Neural crest cell (in vitro differentiated cells): Measurements from ENCODE around the gene ZBTB18. TPM values are rescaled to one million over a fixed set of nuclear protein-coding genes. Genes with fewer than 3 reads are reported as not detected.

Experiments used
- DNase-seq: peaks from one replicate; pipeline ENCODE4 v3.0.0; 2021; ENCODE audit warnings: low read depth, mixed read lengths, low spot score
- H3K27ac Mint-ChIP-seq: one replicate; pipeline ENCODE4 v1.8.0; 2021; ENCODE audit warnings: mild to moderate bottlenecking, mixed read lengths; ENCODE audit not compliant: unreplicated experiment
- H3K27me3 Mint-ChIP-seq: 2 replicates; pipeline ENCODE4 v1.8.0; 2021; ENCODE audit warnings: low read depth, mild to moderate bottlenecking, mixed read lengths
- H3K36me3 Mint-ChIP-seq: 2 replicates; pipeline ENCODE4 v1.8.0; 2021; ENCODE audit warnings: low read depth, mild to moderate bottlenecking, mixed read lengths
- H3K4me1 Mint-ChIP-seq: 2 replicates; pipeline ENCODE4 v1.8.0; 2021; ENCODE audit warnings: mixed read lengths
- H3K4me3 Mint-ChIP-seq: one replicate; pipeline ENCODE4 v1.8.0; 2021; ENCODE audit warnings: mild to moderate bottlenecking, mixed read lengths
- H3K9me3 Mint-ChIP-seq: 2 replicates; pipeline ENCODE4 v1.8.0; 2021; ENCODE audit warnings: mixed read lengths
- total RNA-seq: library from RNA; stranded (reverse); gene quantifications from 2 replicates; pipeline ENCODE4 v1.2.1, GENCODE V29; 2021
- TF ChIP-seq, protein P1 (sequence below): fragments of 200-600 bp; sonication (generic); conservative IDR thresholded peaks from 2 replicates; pipeline ENCODE4 v1.5.0; 2021; ENCODE audit warnings: antibody characterized with exemption, mild to moderate bottlenecking

The ZBTB18 gene
- total RNA-seq, 1 donor from 2014 or later, result 29.3 TPM

DNA sequence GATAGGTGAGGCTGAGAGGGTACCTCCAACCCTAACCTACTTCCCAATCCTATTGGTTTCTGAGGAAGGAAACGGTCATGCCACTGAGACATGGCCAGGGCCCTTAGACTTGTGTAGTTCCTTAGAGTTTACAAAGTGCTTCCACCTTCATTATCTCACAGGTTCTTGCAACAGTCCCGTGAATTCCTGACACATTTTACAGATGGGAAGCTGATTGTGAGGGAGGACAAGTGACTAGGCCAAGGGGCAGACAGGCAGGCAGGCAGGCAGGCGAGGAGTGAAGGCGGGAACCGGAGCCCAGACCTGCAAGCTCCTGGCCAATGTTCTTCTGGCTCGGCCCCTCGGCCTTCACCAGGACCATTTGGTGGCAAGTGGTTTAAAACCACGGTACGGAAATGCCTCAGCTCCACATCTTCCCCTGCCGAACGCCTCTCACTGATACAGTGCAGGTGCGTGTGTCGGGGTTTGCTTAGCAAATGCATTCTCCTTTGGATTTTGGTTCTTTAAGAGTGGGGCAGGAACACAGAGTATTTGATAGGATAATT lies 45.1 kb downstream of the ZBTB18 start:
- Mint-ChIP-seq H3K9me3 (no peaks in the 10 kb centered on the region), H3K27me3 (peaks cover 12% of the 10 kb centered on the region), H3K36me3 (no peaks in the 10 kb centered on the region), H3K4me1 (peaks cover 19% of the 10 kb centered on the region), H3K27ac (no peak overlapping the region), H3K4me3 (no peak overlapping the region)
- TF ChIP-seq, protein P1, sequence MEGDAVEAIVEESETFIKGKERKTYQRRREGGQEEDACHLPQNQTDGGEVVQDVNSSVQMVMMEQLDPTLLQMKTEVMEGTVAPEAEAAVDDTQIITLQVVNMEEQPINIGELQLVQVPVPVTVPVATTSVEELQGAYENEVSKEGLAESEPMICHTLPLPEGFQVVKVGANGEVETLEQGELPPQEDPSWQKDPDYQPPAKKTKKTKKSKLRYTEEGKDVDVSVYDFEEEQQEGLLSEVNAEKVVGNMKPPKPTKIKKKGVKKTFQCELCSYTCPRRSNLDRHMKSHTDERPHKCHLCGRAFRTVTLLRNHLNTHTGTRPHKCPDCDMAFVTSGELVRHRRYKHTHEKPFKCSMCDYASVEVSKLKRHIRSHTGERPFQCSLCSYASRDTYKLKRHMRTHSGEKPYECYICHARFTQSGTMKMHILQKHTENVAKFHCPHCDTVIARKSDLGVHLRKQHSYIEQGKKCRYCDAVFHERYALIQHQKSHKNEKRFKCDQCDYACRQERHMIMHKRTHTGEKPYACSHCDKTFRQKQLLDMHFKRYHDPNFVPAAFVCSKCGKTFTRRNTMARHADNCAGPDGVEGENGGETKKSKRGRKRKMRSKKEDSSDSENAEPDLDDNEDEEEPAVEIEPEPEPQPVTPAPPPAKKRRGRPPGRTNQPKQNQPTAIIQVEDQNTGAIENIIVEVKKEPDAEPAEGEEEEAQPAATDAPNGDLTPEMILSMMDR, result no peak
- no peak for DNase-seq

DNA sequence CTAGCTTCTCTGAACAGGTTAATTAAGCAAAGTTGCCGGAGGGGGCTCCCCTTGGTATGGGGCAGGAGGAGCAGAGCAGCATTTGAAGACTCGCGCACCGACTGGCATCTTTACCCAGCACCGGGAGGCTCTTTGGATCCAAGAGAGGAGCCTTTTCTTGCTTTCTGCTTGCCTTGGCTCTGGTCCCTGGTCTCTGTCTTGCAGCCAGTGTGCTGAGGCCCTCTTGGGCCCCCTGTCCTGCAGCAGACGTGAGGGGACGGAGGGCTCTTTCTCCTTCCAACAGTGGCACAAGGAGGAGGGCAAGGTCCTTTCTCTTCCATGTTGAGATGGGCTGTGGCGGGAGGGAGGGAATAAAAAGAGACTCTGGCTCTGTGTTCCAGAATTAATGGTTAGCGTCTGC lies 45.6 kb downstream of the ZBTB18 start:
- Mint-ChIP-seq H3K4me3 (no peak overlapping the region), H3K4me1 (peaks cover 25% of the 10 kb centered on the region), H3K27me3 (peaks cover 12% of the 10 kb centered on the region), H3K36me3 (no peaks in the 10 kb centered on the region), H3K9me3 (no peaks in the 10 kb centered on the region), H3K27ac (no peak overlapping the region)
- TF ChIP-seq, protein P1, result no peak
- DNase-seq, result no peak

DNA sequence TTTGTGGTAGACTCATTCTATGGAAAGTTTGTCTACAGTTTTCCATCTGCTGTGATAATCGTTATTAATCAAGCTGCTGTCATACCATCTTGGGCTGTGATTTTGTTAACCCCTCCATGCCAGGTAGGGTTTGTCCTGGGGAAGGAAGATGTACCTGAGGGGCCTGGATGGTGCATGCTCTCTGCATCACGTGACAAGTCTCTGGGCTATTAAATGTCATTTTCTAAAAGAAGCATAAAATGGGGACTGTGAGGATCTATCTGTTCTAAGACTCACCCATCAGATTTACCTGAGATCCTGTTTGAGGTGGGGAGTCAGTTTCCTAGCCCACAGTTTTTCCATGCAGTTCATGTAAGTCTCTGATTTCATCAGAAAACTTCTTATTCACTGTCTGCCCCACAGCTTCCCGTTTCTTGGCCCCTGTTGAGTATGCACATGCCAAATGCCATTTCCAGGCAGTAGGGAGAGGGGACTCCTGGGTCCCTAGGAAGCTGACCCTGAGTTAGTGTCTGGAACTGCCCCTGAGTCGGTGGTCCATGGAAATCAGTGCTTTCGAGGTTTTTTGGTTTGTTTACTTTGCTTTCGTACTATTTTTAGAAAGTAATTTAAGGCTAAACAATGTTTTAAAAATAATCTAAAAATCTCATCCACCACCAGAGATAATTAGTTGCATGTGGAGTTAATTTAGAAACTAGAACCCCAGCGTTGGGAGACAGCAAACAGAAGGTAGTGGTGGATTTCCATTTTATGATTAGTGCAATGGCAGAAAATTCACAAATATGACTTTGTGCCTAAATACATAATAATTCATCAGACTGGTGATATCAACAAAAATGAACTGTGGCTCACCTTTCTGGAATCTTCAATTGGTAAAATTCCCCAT lies 46.7 kb downstream of the ZBTB18 start:
- Mint-ChIP-seq H3K4me3 (no peak overlapping the region), H3K27ac (no peak overlapping the region), H3K4me1 (peaks cover 22% of the 10 kb centered on the region), H3K9me3 (no peaks in the 10 kb centered on the region), H3K36me3 (no peaks in the 10 kb centered on the region), H3K27me3 (peaks cover 9% of the 10 kb centered on the region)
- DNase-seq, result no peak
- TF ChIP-seq, protein P1, result no peak

DNA sequence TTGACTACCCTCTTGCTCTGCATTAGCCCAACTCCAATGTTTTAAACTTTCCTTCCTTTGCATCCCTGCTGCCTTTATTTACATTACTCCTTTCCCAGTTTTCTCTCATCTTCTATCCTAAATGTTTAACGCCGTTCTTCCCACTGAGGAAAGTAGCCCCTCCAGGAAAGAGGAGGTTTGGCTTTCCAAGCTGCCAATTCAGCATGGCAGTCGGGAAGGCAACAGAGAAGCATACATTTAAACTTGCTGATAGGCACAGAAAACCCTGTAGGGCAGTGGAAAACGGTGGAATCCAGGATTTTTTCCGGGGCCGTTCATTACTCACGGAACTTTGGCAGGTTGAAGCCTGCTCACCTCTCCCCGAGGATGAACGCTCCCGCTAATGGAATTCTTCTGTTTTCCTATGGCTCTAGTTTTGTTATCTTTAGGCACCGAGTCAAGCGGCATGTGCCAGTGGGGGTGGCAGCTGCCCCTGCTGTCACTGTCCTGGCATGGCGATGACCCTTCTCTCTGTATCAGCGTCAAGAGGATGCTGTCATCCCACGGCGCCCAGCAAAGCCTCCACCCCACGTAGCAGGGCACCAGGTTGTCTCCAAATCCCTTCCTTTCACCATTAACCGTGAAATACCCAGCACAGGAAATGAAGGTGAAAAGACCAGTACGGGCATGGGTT lies 48.3 kb downstream of the ZBTB18 start:
- Mint-ChIP-seq H3K27me3 (peaks cover 9% of the 10 kb centered on the region), H3K9me3 (no peaks in the 10 kb centered on the region), H3K4me1 (peaks cover 17% of the 10 kb centered on the region), H3K27ac (no peak overlapping the region), H3K4me3 (no peak overlapping the region), H3K36me3 (no peaks in the 10 kb centered on the region)
- TF ChIP-seq, protein P1, result no peak
- DNase-seq, result no peak

DNA sequence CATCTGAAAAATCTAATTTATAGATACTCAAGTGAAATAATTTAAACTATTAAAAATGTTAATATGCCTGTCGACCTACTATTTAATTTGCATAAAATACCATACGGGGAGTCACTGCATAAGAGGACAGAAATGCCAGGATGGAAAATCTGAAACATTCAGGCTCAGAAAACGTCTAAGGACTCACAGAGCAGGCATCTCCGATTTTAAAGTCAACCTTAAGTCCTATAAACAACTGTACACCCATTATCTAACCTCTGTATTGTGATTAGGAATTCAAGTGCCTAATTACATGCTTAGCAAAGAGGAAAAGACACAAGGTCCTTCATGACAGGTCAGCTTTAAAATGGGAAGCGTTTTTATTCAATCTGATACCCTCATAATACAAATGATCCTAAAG lies 49.2 kb downstream of the ZBTB18 start:
- H3K36me3 Mint-ChIP-seq, result no peaks in the 10 kb centered on the region
- TF ChIP-seq, protein P1, result no peak

More for the DNA sequence above, 49.2 kb downstream of the ZBTB18 start:
- H3K4me1 Mint-ChIP-seq, result peaks cover 17% of the 10 kb centered on the region
- H3K4me3 Mint-ChIP-seq, result no peak overlapping the region
- peaks cover 9% of the 10 kb centered on the region for H3K27me3 Mint-ChIP-seq
- no peak overlapping the region for H3K27ac Mint-ChIP-seq
- DNase-seq, result no peak
- H3K9me3 Mint-ChIP-seq, result no peaks in the 10 kb centered on the region
